Middle frontal gyrus (tissue), 1 donor: ENCODE data around the gene MAP2K7.
A peak's percentile ranks its signal among the peaks of the same experiment; 100 is the strongest.
"Not testable (repeated sequence)": the region's sequence is repeated elsewhere in the genome, so short reads cannot be mapped to it uniquely, and the experiment has no call there.

Source experiments
- DNase-seq: peaks from one replicate; pipeline ENCODE4 v3.0.0-alpha.2; 2015; ENCODE audit warnings: low spot score; ENCODE audit errors: extremely low spot score

MAP2K7 gene

DNA sequence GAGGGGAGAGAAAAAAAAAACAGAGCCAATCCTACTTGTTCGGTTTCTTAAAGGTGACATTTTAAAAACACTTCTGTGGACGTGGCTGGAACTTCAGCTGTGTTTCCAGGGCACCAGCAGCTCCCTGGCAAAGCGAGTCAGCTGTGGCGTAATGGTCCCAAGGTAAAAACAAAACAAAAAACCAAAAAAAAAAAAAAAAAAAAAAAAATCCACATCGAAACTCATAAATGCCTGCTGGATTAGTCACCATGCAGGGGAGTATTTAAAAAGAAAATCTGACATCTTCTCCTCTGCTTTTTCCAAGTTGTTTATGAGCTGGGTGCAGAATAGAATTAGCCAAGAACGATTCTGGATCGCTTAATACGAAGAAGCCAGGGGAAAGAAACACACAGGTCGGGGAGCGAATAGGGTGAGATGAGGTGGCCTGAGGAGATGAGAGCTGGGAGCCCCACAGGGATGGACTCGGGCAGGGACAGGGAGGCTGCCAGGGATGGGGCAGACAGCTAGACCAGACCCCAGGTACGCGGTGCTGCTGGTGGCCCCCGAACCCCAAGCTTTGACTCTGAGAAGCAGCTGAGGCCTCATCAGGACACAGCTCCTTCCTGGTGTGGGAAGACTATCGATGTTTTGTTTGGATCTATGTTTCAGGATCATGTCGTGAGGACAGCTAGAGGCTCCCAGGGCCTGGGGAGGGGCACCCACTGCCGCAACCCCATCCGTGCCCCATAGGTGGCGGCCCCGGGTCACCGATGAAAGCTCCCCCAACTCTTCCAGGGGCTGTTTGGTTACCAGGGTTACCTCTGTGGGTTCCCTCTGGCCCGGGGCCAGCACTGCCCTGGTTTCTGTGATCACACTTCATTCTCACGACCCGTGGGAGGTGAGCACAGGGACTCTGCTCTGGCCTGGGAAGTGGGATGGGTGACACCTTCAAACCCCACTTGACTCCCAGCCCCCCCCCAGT lies 25.3 kb downstream of the MAP2K7 start:
- DNase-seq, result no peak

DNA sequence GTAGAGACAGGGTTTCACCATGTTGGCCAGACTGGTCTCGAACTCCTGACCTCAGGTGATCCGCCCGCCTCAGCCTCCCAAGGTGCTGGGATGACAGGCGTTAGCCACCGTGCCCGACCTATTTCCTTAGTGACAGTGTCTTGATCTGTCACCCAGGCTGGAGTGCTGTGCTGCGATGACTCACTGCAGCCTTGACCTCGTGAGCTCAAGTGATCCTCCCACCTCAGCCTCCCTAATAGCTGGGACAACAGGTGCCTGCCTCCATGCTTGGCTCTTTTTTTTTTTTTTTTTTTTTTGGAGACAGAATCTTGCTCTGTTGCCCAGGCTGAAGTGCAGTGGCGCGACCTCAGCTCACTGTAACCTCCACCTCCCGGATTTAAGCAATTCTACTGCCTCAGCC lies 26.4 kb downstream of the MAP2K7 start:
- not testable (repeated sequence) for DNase-seq

DNA sequence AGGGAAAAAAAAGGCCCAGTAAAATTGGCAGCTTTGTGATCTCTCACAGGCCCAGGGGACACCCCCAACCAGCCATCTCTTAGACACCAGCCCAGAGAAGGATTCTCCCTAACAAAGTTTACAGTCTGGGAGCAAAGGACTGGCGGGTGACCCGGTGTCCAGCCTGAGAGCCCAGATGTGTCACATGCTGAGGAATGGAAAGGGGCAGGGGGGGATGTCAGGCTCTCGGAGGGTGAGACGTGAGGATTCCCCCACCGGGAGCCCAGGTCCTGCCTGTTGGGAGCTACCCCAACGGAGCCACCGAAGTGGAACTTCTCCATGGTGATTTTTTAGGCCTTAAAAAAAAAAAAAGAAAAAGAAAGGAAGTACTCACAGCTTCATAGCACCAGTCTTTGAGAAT lies 27.1 kb downstream of the MAP2K7 start:
- no peak for DNase-seq

- DNase-seq, result no peak
Observed at GRCh38 chr19:7931221-7932061, 27.8 kb downstream of the MAP2K7 start.

DNA sequence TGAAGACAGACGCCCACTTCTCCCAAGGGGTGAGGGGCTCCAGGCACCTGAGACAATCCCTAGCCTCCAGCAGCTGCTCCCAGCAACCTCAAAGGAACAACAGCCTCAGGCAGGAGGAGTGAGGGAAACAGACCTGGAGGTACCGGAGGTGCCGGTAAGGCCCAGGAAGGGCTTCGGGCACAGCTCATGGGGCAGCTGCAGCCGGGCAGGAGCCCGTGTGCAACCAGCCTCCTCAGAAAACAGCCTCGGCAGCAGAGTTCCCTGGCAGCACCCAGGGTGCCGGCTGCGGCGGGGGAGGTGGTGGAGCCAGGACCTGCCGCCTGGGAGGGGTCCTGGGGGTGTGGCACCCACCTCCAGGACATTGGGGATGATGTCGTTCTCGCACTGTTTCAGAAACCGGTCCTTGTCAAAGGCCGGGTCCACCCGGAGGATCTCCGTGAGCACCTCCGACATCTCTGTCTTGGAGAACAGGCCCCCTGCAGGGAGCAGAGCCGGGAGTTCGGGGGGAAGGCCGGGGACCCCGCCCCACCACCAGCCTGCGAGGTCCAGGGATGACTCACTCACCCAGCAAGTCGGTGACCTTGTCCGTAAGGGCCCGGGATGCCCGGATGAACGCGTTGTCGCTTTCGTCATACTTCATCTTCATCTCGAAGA lies 28.7 kb downstream of the MAP2K7 start:
- DNase-seq, result no peak

GRCh38 chr19:7932930-7933300 lies 29.2 kb downstream of the MAP2K7 start:
- no peak for DNase-seq

- no peak for DNase-seq
Observed at GRCh38 chr19:7933411-7933810, 29.7 kb downstream of the MAP2K7 start.

DNA sequence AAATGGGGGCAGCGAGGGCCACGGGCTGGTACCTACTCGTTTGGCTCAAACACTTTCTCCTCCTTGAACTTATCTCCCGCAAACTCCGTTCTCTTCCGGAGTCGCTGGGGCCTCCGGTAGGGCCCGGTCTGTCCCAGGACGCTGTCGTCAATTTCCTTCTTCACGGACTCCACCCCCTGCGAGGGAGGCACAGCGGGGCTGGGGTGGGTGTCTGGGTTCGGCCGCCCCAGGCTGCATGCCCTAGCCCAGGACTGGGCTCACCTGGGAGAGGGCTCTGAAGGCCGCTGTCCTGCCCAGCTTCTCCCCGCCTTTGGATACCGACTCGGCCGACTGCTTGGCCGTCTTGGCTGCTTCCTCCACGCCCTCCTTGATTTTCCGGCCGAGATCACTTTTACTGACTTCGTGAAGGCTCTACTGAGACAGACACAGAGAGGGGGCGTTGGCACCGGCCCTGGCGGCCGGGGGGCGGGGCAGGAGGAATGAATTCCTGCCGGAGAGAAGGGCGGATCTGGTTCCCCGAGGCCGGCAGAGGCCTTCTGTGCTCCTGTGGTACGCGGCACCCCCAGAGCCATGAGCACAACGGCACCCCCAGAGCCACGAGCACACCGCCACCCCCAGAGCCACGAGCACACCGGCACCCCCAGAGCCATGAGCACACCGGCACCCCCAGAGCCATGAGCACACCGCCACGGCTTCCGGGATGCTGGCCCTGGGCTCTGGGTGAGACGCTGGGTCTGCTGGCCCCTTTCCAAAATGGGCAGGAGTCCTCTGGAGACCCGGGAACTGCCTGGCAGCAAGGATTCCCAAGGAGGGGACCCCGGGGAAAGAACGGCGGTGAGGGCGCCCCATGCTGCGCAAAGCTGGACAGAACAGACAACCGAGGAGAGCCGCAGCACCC lies 30.4 kb downstream of the MAP2K7 start:
- DNase-seq, result no peak

DNA sequence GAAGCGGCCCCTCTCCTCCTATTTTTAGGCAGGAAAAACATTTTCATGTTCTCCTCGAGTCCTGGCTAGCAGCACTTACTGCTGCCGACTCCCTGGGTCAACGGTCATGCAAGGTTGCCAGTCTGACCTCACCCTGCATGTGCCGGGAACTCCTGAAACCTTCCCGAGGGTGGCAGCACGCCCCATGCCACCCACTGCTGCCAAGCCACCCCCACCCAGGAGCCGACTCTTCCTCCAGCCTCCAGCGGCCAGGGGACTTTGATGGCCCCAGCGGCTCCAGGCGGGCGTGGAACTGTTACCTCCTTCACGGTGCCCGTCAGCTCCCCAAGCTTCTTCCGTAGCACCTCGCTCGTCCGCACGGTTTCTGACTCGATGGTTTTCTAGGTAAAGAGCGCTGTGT lies 31.1 kb downstream of the MAP2K7 start:
- no peak for DNase-seq

GRCh38 chr19:7940841-7941240 lies 37.2 kb downstream of the MAP2K7 start:
- DNase-seq, result no peak

DNA sequence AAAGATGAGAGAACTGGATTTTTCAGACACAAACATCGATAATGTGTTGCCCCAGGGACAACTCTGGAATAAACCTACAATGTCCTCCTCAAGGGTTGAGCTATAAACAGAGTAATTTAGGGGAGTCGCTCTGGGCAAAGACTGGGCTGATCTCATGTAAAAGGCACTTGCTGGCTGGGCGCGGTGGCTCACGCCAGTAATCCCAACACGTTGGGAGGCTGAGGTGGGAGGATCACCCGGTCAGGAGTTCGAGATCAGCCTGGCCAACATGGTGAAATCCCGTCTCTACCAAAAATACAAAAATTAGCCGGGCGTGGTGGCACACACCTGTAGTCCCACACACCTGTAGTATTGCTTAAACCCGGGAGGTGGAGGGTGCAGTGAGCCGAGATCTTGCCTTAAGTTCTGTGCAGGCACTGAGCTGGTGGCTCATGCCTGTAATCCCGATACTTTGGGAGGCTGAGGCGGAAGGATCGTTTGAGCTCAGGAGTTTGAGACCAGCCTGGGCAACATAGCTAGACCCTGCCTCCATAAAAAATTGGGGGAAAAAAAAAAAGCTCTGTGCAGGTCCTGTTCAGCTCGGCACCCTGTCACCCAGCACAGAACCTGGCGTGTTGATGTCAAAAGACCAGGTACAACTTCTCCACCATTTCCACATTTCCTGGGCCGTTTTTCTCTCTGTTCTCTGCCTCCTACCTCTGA lies 38.4 kb downstream of the MAP2K7 start:
- no peak for DNase-seq

GRCh38 chr19:7942981-7943443 lies 39.3 kb downstream of the MAP2K7 start:
- DNase-seq, result no peak

- DNase-seq, result peak; percentile 97
Observed at GRCh38 chr19:7943444-7944176, 39.9 kb downstream of the MAP2K7 start, which contains the start of gene TIMM44. TSS of gene TIMM44 (minus strand) at chr19:7943666. CDS start at chr19:7943651, 15 bp downstream.

GRCh38 chr19:7944177-7944761 lies 40.6 kb downstream of the MAP2K7 start:
- peak; percentile 88 for DNase-seq

DNA sequence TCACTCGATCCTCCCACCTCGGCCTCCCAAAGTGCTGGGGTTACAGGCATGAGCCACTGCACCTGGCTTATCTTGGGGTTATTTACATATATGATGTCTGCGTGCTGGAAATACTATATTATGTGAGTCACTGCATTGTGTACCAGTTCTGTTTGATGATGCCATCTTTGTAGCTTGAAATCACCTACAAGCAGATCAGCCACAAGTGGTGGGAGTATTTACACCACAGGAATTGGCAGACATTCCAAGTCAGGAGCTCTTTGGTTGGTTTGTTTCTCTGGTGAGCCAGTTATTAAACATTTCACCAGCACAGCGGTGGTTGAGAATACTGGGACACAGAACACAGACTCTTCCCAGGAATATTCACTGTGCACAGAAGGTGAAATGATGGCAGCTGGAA lies 44.3 kb downstream of the MAP2K7 start:
- no peak for DNase-seq

DNA sequence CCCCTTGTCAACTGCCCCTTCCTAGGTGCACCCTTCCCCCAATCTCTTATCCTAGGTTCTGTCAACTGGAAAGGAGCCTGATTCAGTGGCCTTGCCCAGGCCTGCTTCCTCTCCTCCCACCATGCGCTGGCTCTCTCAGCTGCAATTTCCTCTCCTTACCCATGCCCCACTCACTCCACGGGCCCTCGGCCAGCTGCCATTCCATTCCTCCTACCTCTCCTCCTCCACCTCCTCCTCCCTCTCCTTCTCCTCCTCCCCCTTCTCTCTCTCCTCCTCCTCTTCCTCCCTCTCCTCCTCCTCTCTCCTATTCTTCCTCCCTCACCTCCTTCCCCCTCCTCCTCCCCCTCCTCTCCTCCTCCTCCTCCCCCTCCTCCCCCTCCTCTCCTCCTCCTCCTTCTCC lies 49.4 kb downstream of the MAP2K7 start:
- DNase-seq, result no peak

GRCh38 chr19:7953576-7953975 lies 49.9 kb downstream of the MAP2K7 start:
- DNase-seq, result no peak

GRCh38 chr19:7955696-7956095 lies 52.0 kb downstream of the MAP2K7 start:
- no peak for DNase-seq

GRCh38 chr19:7959211-7959610 lies 55.5 kb downstream of the MAP2K7 start:
- DNase-seq, result no peak
